Vagina (tissue), 2 donors: Measurements from ENCODE around the gene ABCF2.

Experiments used
- POLR2A ChIP-seq, 2 donors: fragments of 450-650 bp; IDR thresholded peaks; one replicate each; pipeline ENCODE4 v1.6.1; 2017; ENCODE audit warnings: antibody characterized with exemption in 2 of 2, mild to moderate bottlenecking in 2 of 2, moderate library complexity in 2 of 2
- TF ChIP-seq, protein P1 (sequence below), 3 experiments: fragments of 450-650 bp in 2 of 3; fragments of 200-600 bp in 1 of 3; sonication (generic) in 1 of 3; IDR thresholded peaks; one replicate each; pipeline ENCODE4 v1.5.1; 2017 to 2019; ENCODE audit warnings: antibody characterized with exemption in 3 of 3, mild to moderate bottlenecking in 2 of 3, moderate library complexity in 2 of 3

DNA sequence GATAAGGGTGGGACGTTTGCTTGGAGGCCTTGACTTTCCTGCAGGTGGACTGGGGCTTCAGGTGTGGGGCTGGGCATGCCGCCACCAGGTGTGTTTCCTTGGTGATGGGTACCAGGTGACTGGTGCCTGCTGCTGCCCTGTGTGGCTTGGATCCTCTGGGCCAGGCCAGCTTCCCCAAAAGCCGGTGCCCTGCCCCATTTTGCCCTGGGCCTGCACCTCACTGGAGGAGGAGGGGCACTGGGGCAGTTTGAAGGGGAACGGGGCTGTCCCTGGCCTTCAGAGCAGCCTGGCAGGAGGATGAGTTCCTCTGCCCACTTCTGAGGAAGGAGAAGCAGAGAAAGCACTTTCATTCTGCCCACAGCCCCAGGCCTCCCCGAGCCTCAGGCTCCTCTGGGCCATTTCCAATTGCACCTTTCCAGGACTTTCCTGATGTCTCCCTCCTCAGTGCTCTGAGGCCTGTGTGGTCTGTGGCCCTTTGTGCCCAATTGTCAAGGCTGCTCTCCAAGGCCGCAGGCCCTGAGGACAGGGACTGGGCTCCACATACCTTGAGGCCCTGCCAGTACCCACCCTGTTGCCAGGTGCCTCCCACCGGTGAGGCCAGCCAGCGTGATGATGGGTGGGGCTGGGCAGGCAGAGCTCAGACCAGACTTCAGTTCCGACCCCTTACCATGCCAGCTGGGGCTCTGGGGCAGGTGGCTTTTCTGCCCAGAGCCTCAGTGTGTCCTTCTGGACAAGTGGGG lies 46.8 kb upstream of the ABCF2 start:
- TF ChIP-seq, protein P1, sequence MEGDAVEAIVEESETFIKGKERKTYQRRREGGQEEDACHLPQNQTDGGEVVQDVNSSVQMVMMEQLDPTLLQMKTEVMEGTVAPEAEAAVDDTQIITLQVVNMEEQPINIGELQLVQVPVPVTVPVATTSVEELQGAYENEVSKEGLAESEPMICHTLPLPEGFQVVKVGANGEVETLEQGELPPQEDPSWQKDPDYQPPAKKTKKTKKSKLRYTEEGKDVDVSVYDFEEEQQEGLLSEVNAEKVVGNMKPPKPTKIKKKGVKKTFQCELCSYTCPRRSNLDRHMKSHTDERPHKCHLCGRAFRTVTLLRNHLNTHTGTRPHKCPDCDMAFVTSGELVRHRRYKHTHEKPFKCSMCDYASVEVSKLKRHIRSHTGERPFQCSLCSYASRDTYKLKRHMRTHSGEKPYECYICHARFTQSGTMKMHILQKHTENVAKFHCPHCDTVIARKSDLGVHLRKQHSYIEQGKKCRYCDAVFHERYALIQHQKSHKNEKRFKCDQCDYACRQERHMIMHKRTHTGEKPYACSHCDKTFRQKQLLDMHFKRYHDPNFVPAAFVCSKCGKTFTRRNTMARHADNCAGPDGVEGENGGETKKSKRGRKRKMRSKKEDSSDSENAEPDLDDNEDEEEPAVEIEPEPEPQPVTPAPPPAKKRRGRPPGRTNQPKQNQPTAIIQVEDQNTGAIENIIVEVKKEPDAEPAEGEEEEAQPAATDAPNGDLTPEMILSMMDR (IDR thresholded peaks at IDR 0.05) = no peak
- no peak for TF ChIP-seq POLR2A (IDR thresholded peaks at IDR 0.05)
